HEK293 (cell line): ENCODE measurements around the gene ATG12.

Experiments
- CTCF ChIA-PET: fragments of 350-600 bp; formaldehyde crosslinking; extraction: SDS; loops from one replicate; lab custom pipeline; 2021; ENCODE audit warnings: antibody characterized with exemption; lab: Yijun Ruan, JAX
- POLR2A ChIA-PET: fragments of 300-600 bp; formaldehyde crosslinking; extraction: SDS; loops from one replicate; lab custom pipeline; 2020; ENCODE audit warnings: antibody characterized with exemption, inconsistent platforms; lab: Yijun Ruan, JAX
- H3K27ac ChIP-seq: fragments of 200-500 bp; sonication (Bioruptor generic); 2 replicates; pipeline ENCODE4 v1.5.1; 2014; ENCODE audit warnings: low read depth, low read length, control low read depth, inconsistent platforms; ENCODE audit errors: extremely low read depth
- H3K36me3 ChIP-seq, 2 experiments: fragments of 200-500 bp in 1 of 2; sonication (Bioruptor generic) in 1 of 2; 1 replicate in 1 of 2; 2 replicates in 1 of 2; pipeline ENCODE4 v1.5.1; 2014 to 2017; ENCODE audit warnings: inconsistent platforms in 2 of 2, low read length in 2 of 2; ENCODE audit not compliant: control insufficient read depth in 2 of 2, insufficient read depth in 1 of 2
- H3K4me1 ChIP-seq: fragments of 200-500 bp; sonication (Bioruptor generic); 2 replicates; pipeline ENCODE4 v1.5.1; 2014; ENCODE audit warnings: mild to moderate bottlenecking, low read length, inconsistent platforms; ENCODE audit not compliant: control insufficient read depth, insufficient read depth
- H3K4me3 ChIP-seq: 2 replicates; pipeline ENCODE4 v1.5.1; 2011; ENCODE audit warnings: low read depth, mild to moderate bottlenecking, control low read depth, low read length, moderate library complexity
- H3K9me3 ChIP-seq: fragments of 200-500 bp; sonication (Bioruptor generic); 2 replicates; pipeline ENCODE4 v1.5.1; 2014; ENCODE audit warnings: low read depth, low read length, inconsistent platforms; ENCODE audit not compliant: control insufficient read depth, insufficient read depth
- BCL11B ChIP-seq: fragments of 450-650 bp; formaldehyde crosslinking; IDR thresholded peaks from 2 replicates; pipeline ENCODE4 v1.5.1; 2016; ENCODE audit warnings: low read depth, missing biosample characterization, missing genetic modification characterization
- EGR2 ChIP-seq: fragments of 450-650 bp; formaldehyde crosslinking; IDR thresholded peaks from 2 replicates; pipeline ENCODE4 v1.5.1; 2016; ENCODE audit warnings: low read depth, missing biosample characterization, missing genetic modification characterization
- FEZF1 ChIP-seq: fragments of 450-650 bp; formaldehyde crosslinking; IDR thresholded peaks from 2 replicates; pipeline ENCODE4 v1.5.1; 2016; ENCODE audit warnings: missing biosample characterization, missing genetic modification characterization
- GLIS2 ChIP-seq: fragments of 450-650 bp; formaldehyde crosslinking; IDR thresholded peaks from 2 replicates; pipeline ENCODE4 v1.5.1; 2016; ENCODE audit warnings: missing biosample characterization, missing genetic modification characterization
- HOXA7 ChIP-seq: sonication (generic); formaldehyde crosslinking; IDR thresholded peaks from 2 replicates; pipeline ENCODE4 v1.8.1; 2022; ENCODE audit warnings: missing genetic modification reagents, borderline replicate concordance
- OSR2 ChIP-seq: fragments of 450-650 bp; formaldehyde crosslinking; IDR thresholded peaks from 2 replicates; pipeline ENCODE4 v1.5.1; 2016; ENCODE audit warnings: missing biosample characterization, missing genetic modification characterization
- SETDB1 ChIP-seq: IDR thresholded peaks from one replicate; pipeline ENCODE4 v1.6.1; 2017; ENCODE audit warnings: mild to moderate bottlenecking, low read length, moderate library complexity, mixed read lengths; ENCODE audit not compliant: insufficient read length
- ZBTB20 ChIP-seq: fragments of 450-650 bp; formaldehyde crosslinking; IDR thresholded peaks from 2 replicates; pipeline ENCODE4 v1.5.1; 2016; ENCODE audit warnings: missing biosample characterization, missing genetic modification characterization
- ZBTB21 ChIP-seq: fragments of 450-650 bp; formaldehyde crosslinking; IDR thresholded peaks from 2 replicates; pipeline ENCODE4 v1.5.1; 2017; ENCODE audit warnings: missing biosample characterization, missing genetic modification characterization
- ZBTB48 ChIP-seq: fragments of 450-650 bp; formaldehyde crosslinking; IDR thresholded peaks from 2 replicates; pipeline ENCODE4 v1.5.1; 2016; ENCODE audit warnings: missing biosample characterization, missing genetic modification characterization
- ZBTB7A ChIP-seq: fragments of 450-650 bp; formaldehyde crosslinking; IDR thresholded peaks from 2 replicates; pipeline ENCODE4 v1.5.1; 2016; ENCODE audit warnings: low read depth, missing biosample characterization, missing genetic modification characterization
- ZNF114 ChIP-seq: fragments of 450-650 bp; formaldehyde crosslinking; IDR thresholded peaks from 2 replicates; pipeline ENCODE4 v1.5.0; 2017; ENCODE audit warnings: missing biosample characterization, missing genetic modification characterization
- ZNF132 ChIP-seq: fragments of 450-650 bp; formaldehyde crosslinking; IDR thresholded peaks from 2 replicates; pipeline ENCODE4 v1.5.1; 2017; ENCODE audit warnings: missing biosample characterization, missing genetic modification characterization, borderline replicate concordance
- ZNF155 ChIP-seq: fragments of 450-650 bp; formaldehyde crosslinking; IDR thresholded peaks from 2 replicates; pipeline ENCODE4 v1.5.1; 2016; ENCODE audit warnings: missing biosample characterization, missing genetic modification characterization
- ZNF174 ChIP-seq: fragments of 450-650 bp; formaldehyde crosslinking; IDR thresholded peaks from 2 replicates; pipeline ENCODE4 v1.5.0; 2017; ENCODE audit warnings: missing biosample characterization, mild to moderate bottlenecking, missing genetic modification characterization
- ZNF19 ChIP-seq: fragments of 450-650 bp; formaldehyde crosslinking; IDR thresholded peaks from 2 replicates; pipeline ENCODE4; 2016; ENCODE audit warnings: missing biosample characterization, missing genetic modification characterization, low read depth
- ZNF221 ChIP-seq: fragments of 450-650 bp; formaldehyde crosslinking; IDR thresholded peaks from 2 replicates; pipeline ENCODE4 v1.5.1; 2017; ENCODE audit warnings: missing biosample characterization, missing genetic modification characterization, borderline replicate concordance
- ZNF473 ChIP-seq: fragments of 450-650 bp; formaldehyde crosslinking; IDR thresholded peaks from 2 replicates; pipeline ENCODE4 v1.5.1; 2017; ENCODE audit warnings: missing biosample characterization, missing genetic modification characterization
- ZNF501 ChIP-seq: fragments of 450-650 bp; formaldehyde crosslinking; IDR thresholded peaks from 2 replicates; pipeline ENCODE4 v1.5.1; 2016; ENCODE audit warnings: missing biosample characterization, missing genetic modification characterization
- ZNF521 ChIP-seq: fragments of 450-650 bp; formaldehyde crosslinking; IDR thresholded peaks from 2 replicates; pipeline ENCODE4 v1.5.1; 2017; ENCODE audit warnings: missing biosample characterization, mild to moderate bottlenecking, missing genetic modification characterization
- ZNF555 ChIP-seq: fragments of 450-650 bp; formaldehyde crosslinking; conservative IDR thresholded peaks from 2 replicates; pipeline ENCODE4 v1.5.1; 2017; ENCODE audit warnings: missing biosample characterization, mild to moderate bottlenecking, missing genetic modification characterization, inconsistent platforms
- ZNF560 ChIP-seq: fragments of 450-650 bp; formaldehyde crosslinking; IDR thresholded peaks from 2 replicates; pipeline ENCODE4 v1.5.1; 2017; ENCODE audit warnings: missing biosample characterization, missing genetic modification characterization, borderline replicate concordance
- ZNF561 ChIP-seq: fragments of 450-650 bp; IDR thresholded peaks from 2 replicates; pipeline ENCODE4 v1.5.1; 2018; ENCODE audit warnings: missing biosample characterization, missing genetic modification characterization, borderline replicate concordance
- ZNF585B ChIP-seq: fragments of 450-650 bp; formaldehyde crosslinking; IDR thresholded peaks from 2 replicates; pipeline ENCODE4 v1.5.1; 2016; ENCODE audit warnings: missing biosample characterization, missing genetic modification characterization
- ZNF610 ChIP-seq: fragments of 450-650 bp; formaldehyde crosslinking; IDR thresholded peaks from 2 replicates; pipeline ENCODE4 v1.5.1; 2016; ENCODE audit warnings: missing biosample characterization, missing genetic modification characterization, borderline replicate concordance
- ZNF664 ChIP-seq: fragments of 450-650 bp; formaldehyde crosslinking; IDR thresholded peaks from 2 replicates; pipeline ENCODE4 v1.5.1; 2016; ENCODE audit warnings: missing biosample characterization, missing genetic modification characterization
- ZSCAN16 ChIP-seq: fragments of 450-650 bp; formaldehyde crosslinking; IDR thresholded peaks from 2 replicates; pipeline ENCODE4 v1.5.1; 2016; ENCODE audit warnings: missing biosample characterization, missing genetic modification characterization
- ZXDB ChIP-seq: fragments of 450-650 bp; formaldehyde crosslinking; IDR thresholded peaks from 2 replicates; pipeline ENCODE4 v1.5.1; 2016; ENCODE audit warnings: missing biosample characterization, missing genetic modification characterization
- TF ChIP-seq, protein P1 (sequence below): fragments of 450-650 bp; formaldehyde crosslinking; IDR thresholded peaks from 2 replicates; pipeline ENCODE4 v1.5.1; 2016; ENCODE audit warnings: missing biosample characterization, missing genetic modification characterization
- TF ChIP-seq, protein P2 (sequence below): fragments of 450-650 bp; formaldehyde crosslinking; IDR thresholded peaks from 2 replicates; pipeline ENCODE4 v1.5.1; 2016; ENCODE audit warnings: missing biosample characterization, missing genetic modification characterization
- TF ChIP-seq, protein P3 (sequence below): fragments of 450-650 bp; formaldehyde crosslinking; IDR thresholded peaks from 2 replicates; pipeline ENCODE4 v1.5.1; 2016; ENCODE audit warnings: missing biosample characterization, missing genetic modification characterization, borderline replicate concordance
- TF ChIP-seq, protein P4 (sequence below): fragments of 450-650 bp; formaldehyde crosslinking; IDR thresholded peaks from 2 replicates; pipeline ENCODE4 v1.5.1; 2016; ENCODE audit warnings: missing biosample characterization, missing genetic modification characterization

ATG12 gene

DNA sequence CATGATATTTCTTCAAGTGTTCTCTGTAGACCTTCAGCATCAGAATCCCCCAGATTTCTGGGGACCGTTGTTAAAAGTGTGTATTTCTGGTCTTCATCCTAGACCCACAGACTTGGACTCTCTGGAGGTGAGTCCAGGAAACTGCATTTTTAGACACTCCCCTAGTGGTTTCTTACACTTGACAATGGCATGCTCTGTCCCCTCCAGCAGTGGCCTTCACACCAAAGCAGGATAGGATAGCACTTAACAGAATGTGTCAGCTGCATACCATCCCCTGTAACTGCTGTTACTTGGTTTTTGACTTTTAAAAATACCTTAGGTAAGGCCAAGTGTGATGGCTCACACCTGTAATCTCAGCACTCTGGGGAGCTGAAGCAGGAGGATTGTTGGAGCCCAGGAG is 45.7 kb downstream of the ATG12 start:
- Histone ChIP-seq H3K9me3 (no peaks in the 10 kb centered on the region), H3K4me3 (no peak overlapping the region), H3K4me1 (no peaks in the 10 kb centered on the region), H3K36me3 (no peaks in the 10 kb centered on the region), H3K27ac (no peak overlapping the region)
- ChIA-PET POLR2A (no interaction called here), CTCF (no interaction called here)
- TF ChIP-seq FEZF1, result no peak
- no peak for TF ChIP-seq BCL11B (tag by site-specific recombination)
- TF ChIP-seq OSR2, result no peak
- TF ChIP-seq ZNF561 (tag by site-specific recombination), result no peak
- TF ChIP-seq SETDB1, result no peak
- TF ChIP-seq ZBTB7A (tag by site-specific recombination), result no peak
- TF ChIP-seq GLIS2 (tag by site-specific recombination), result no peak
- no peak for TF ChIP-seq ZXDB (tag by site-specific recombination)
- no peak for TF ChIP-seq ZBTB20 (tag by site-specific recombination)
- TF ChIP-seq ZNF19 (tag by site-specific recombination), result no peak
- no peak for TF ChIP-seq ZNF155
- no peak for TF ChIP-seq ZNF664
- TF ChIP-seq ZNF610 (tag by site-specific recombination), result no peak
- no peak for TF ChIP-seq ZNF560 (tag by site-specific recombination)
- no peak for TF ChIP-seq ZNF473 (tag by site-specific recombination)
- TF ChIP-seq, protein P1, sequence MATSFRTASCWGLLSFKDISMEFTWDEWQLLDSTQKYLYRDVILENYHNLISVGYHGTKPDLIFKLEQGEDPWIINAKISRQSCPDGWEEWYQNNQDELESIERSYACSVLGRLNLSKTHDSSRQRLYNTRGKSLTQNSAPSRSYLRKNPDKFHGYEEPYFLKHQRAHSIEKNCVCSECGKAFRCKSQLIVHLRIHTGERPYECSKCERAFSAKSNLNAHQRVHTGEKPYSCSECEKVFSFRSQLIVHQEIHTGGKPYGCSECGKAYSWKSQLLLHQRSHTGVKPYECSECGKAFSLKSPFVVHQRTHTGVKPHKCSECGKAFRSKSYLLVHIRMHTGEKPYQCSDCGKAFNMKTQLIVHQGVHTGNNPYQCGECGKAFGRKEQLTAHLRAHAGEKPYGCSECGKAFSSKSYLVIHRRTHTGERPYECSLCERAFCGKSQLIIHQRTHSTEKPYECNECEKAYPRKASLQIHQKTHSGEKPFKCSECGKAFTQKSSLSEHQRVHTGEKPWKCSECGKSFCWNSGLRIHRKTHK (tag by site-specific recombination), result no peak
- TF ChIP-seq ZNF555 (tag by site-specific recombination), result no peak

DNA sequence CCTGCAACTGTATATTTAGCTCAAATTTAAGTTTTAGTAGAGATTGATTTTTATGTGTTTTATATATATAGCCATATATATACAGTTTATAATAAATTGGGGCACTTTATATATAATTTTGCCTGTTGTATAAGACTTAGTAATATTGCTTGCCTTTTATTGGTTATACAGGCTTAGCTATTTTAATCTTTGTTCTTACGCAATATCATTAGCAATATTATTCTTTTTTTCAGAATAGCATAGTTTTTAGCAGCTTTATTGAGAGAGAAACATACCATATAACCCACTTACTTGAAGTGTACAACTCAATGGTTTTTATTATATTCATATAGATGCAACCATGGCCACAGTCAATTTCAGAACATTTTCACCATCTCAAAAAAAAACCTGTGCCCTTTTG is 52.9 kb downstream of the ATG12 start:
- no peaks in the 10 kb centered on the region for H3K36me3 ChIP-seq
- POLR2A ChIA-PET, result no interaction called here
- CTCF ChIA-PET, result no interaction called here

More for the DNA sequence above, 52.9 kb downstream of the ATG12 start:
- no peak overlapping the region for H3K4me3 ChIP-seq
- H3K4me1 ChIP-seq, result no peaks in the 10 kb centered on the region; the same call in 1 of the 2 replicates
- TF ChIP-seq ZNF585B (tag by site-specific recombination) (no peak), ZSCAN16 (no peak), ZNF174 (tag by site-specific recombination) (no peak), ZNF521 (tag by site-specific recombination) (no peak), ZNF114 (tag by site-specific recombination) (no peak), HOXA7 (CRISPR knock-in tag) (no peak), EGR2 (no peak), ZBTB48 (tag by site-specific recombination) (no peak), ZNF221 (tag by site-specific recombination) (no peak), ZBTB21 (no peak), ZNF132 (tag by site-specific recombination) (no peak), ZNF501 (tag by site-specific recombination) (no peak)
- TF ChIP-seq, protein P2, sequence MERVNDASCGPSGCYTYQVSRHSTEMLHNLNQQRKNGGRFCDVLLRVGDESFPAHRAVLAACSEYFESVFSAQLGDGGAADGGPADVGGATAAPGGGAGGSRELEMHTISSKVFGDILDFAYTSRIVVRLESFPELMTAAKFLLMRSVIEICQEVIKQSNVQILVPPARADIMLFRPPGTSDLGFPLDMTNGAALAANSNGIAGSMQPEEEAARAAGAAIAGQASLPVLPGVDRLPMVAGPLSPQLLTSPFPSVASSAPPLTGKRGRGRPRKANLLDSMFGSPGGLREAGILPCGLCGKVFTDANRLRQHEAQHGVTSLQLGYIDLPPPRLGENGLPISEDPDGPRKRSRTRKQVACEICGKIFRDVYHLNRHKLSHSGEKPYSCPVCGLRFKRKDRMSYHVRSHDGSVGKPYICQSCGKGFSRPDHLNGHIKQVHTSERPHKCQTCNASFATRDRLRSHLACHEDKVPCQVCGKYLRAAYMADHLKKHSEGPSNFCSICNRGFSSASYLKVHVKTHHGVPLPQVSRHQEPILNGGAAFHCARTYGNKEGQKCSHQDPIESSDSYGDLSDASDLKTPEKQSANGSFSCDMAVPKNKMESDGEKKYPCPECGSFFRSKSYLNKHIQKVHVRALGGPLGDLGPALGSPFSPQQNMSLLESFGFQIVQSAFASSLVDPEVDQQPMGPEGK, result no peak
- TF ChIP-seq, protein P3, sequence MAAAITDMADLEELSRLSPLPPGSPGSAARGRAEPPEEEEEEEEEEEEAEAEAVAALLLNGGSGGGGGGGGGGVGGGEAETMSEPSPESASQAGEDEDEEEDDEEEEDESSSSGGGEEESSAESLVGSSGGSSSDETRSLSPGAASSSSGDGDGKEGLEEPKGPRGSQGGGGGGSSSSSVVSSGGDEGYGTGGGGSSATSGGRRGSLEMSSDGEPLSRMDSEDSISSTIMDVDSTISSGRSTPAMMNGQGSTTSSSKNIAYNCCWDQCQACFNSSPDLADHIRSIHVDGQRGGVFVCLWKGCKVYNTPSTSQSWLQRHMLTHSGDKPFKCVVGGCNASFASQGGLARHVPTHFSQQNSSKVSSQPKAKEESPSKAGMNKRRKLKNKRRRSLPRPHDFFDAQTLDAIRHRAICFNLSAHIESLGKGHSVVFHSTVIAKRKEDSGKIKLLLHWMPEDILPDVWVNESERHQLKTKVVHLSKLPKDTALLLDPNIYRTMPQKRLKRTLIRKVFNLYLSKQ (tag by site-specific recombination), result no peak
- TF ChIP-seq, protein P4, sequence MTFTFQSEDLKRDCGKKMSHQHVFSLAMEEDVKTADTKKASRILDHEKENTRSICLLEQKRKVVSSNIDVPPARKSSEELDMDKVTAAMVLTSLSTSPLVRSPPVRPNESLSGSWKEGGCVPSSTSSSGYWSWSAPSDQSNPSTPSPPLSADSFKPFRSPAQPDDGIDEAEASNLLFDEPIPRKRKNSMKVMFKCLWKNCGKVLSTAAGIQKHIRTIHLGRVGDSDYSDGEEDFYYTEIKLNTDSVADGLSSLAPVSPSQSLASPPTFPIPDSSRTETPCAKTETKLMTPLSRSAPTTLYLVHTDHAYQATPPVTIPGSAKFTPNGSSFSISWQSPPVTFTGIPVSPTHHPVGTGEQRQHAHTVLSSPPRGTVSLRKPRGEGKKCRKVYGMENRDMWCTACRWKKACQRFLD (tag by site-specific recombination), result no peak
- H3K9me3 ChIP-seq, result no peaks in the 10 kb centered on the region
- no peak overlapping the region for H3K27ac ChIP-seq
